HG02981 (cell line): ENCODE measurements around the gene FEM1B.
"Not testable (repeated sequence)": the region's sequence is repeated elsewhere in the genome, so short reads cannot be mapped to it uniquely, and the experiment has no call there.

Experiments
- ATAC-seq: cut with Tn5 transposase; IDR thresholded peaks from one replicate; pipeline ENCODE4 v1.9.1; 2021; ENCODE audit warnings: mild to moderate bottlenecking, moderate library complexity; ENCODE audit not compliant: unreplicated experiment

FEM1B gene

GRCh38 chr15:68277603-68278344 is at the start of gene FEM1B:
Gene FEM1B (plus strand): TSS chr15:68277745. CDS start chr15:68278418, 673 bp downstream.
- ATAC-seq, result peak; percentile 72

- ATAC-seq, result no peak
Observed at GRCh38 chr15:68228143-68228970, 49.2 kb upstream of the FEM1B start.

- ATAC-seq, result peak; percentile 3
Observed at GRCh38 chr15:68228971-68229385, 48.6 kb upstream of the FEM1B start.

GRCh38 chr15:68229386-68230156 is 48.0 kb upstream of the FEM1B start, which contains the start of gene CLN6:
Gene CLN6 (minus strand): TSS chr15:68229728. CDS start chr15:68229584, 144 bp downstream.
- ATAC-seq, result peak; percentile 68

GRCh38 chr15:68230157-68231100 is 47.1 kb upstream of the FEM1B start:
- ATAC-seq, result no peak

GRCh38 chr15:68231102-68231818 is 46.3 kb upstream of the FEM1B start:
- no peak for ATAC-seq

- ATAC-seq, result no peak
Observed at GRCh38 chr15:68232449-68232848, 45.1 kb upstream of the FEM1B start.

- no peak for ATAC-seq
Observed at GRCh38 chr15:68232937-68233336, 44.6 kb upstream of the FEM1B start.

GRCh38 chr15:68234060-68234459 is 43.5 kb upstream of the FEM1B start:
- no peak for ATAC-seq

GRCh38 chr15:68234520-68234919 is 43.0 kb upstream of the FEM1B start:
- not testable (repeated sequence) for ATAC-seq

- ATAC-seq, result no peak
Observed at GRCh38 chr15:68235022-68235421, 42.5 kb upstream of the FEM1B start.

GRCh38 chr15:68239025-68239424 is 38.5 kb upstream of the FEM1B start:
- no peak for ATAC-seq

- no peak for ATAC-seq
Observed at GRCh38 chr15:68241088-68241935, 36.2 kb upstream of the FEM1B start.

GRCh38 chr15:68244235-68244634 is 33.3 kb upstream of the FEM1B start:
- no peak for ATAC-seq

GRCh38 chr15:68249058-68249713 is 28.4 kb upstream of the FEM1B start:
- no peak for ATAC-seq

GRCh38 chr15:68252925-68253534 is 24.5 kb upstream of the FEM1B start:
- ATAC-seq, result no peak

- ATAC-seq, result no peak
Observed at GRCh38 chr15:68256675-68257450, 20.7 kb upstream of the FEM1B start.
